Left lung (tissue), 10 donors: ENCODE results near the gene PIGT. TPM values are rescaled to one million over a fixed set of nuclear protein-coding genes. Genes with fewer than 3 reads are reported as not detected.

Source experiments
- ATAC-seq: fragments of 200-7000 bp; cut with Tn5 transposase; one replicate; pipeline ENCODE4 v1.9.1; 2020; ENCODE audit warnings: moderate library complexity
- DNase-seq, 4 donors: peaks; one replicate each; pipeline ENCODE4 v3.0.0-alpha.2; 2013 to 2020
- H3K27ac ChIP-seq, 2 donors: fragments of 200-600 bp; sonication (generic) in 1 of 2; one replicate each; pipeline versions ENCODE4 v1.5.0 to v1.8.0; 2020 to 2021
- H3K27me3 ChIP-seq, 2 donors: fragments of 200-600 bp; sonication (generic) in 1 of 2; one replicate each; pipeline versions ENCODE4 v1.5.0 to v1.8.0; 2020 to 2021
- H3K36me3 ChIP-seq, 2 donors: fragments of 200-600 bp; sonication (generic) in 1 of 2; one replicate each; pipeline versions ENCODE4 v1.5.0 to v1.8.0; 2020 to 2021
- H3K4me1 ChIP-seq, 2 donors: fragments of 200-600 bp; one replicate each; pipeline ENCODE4 v1.8.0; 2021
- H3K4me3 ChIP-seq, 2 donors: fragments of 200-600 bp; sonication (generic) in 1 of 2; one replicate each; pipeline versions ENCODE4 v1.5.0 to v1.8.0; 2020 to 2021; ENCODE audit warnings: mild to moderate bottlenecking in 1 of 2
- H3K9me3 ChIP-seq, 2 donors: fragments of 200-600 bp; sonication (generic) in 1 of 2; one replicate each; pipeline versions ENCODE4 v1.5.0 to v1.8.0; 2020 to 2021
- intact Hi-C, 2 donors: fragments of 100-400 bp; cut with DNase I; formaldehyde crosslinking; loops; one replicate each; pipeline versions ENCODE4 v1.11.2 to v1.14.2; 2022
- polyA plus RNA-seq, 6 donors: library from polyadenylated mRNA; unstranded; fragments of 120-200 nt; gene quantifications; one replicate each; pipeline ENCODE4 v1.2.1, GENCODE V29; 2013; ENCODE audit not compliant: insufficient read length in 6 of 6
- total RNA-seq, 2 donors: library from RNA; stranded (reverse); fragmentation: NEBNext Ultra II Directional; extraction: Animal tissue kit (Norgen Biotek cat#: 25700); gene quantifications; one replicate each; pipeline ENCODE4 v1.2.1, GENCODE V29; 2021
- TF ChIP-seq, protein P1 (sequence below), 2 donors: fragments of 200-600 bp; sonication (generic) in 1 of 2; IDR thresholded peaks; one replicate each; pipeline versions ENCODE4 v1.5.0 to v1.8.0; 2021; ENCODE audit warnings: antibody characterized with exemption in 2 of 2
- donor health status: DM: no; HTN: yes; CAD: no.
- donor health status: DM: no; HTN: no; CAD: no.

Gene PIGT
- total and polyA plus RNA-seq, 8 donors = 72.8 to 96.7 (median 82.1) TPM

DNA sequence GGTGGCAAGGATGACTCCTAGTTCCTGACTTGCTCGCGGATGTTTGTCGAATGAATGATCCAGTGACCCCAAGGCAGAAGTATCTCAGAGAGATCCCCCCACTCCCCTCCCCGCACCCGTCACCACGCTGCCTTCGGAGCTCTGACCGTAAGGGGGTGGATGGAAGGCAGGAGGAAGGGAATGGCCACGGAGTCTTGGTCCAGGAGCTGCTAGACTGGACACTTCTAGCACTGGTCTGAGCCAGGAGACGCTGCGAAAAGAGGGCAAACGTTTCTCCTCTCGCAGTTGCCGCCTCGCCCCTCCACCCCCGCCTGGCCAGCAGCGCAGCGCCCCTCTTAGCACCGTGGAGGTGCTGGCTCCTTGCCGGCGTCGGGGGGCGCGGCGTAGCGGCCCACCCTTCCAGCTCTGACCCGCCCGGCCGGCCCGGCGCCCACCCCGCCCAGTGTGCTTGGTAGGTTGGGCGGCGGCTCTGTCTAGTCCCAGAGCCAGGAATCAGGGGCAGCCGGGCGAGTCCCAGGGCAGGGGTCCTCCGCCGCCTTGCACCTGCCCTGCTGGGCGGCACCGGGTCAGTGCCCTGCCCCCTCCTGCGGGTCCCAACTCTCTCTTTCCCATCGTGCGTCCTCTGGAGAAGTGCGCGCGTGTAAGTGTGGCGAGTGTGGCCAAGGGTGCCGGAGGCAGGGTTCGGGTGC is 10.2 kb upstream of the PIGT start:
- DNase-seq (peak in 1 of 4 donors; percentile 80), ATAC-seq (peak; percentile 39)
- intact Hi-C loops = no loop called here
- peak overlapping the region; percentile 76 to 86 for H3K4me3 ChIP-seq
- peaks cover 0 to 7% of the 10 kb centered on the region in 2 donors for H3K9me3 ChIP-seq
- H3K27ac ChIP-seq = peak overlapping the region; percentile 84 to 88
- peaks cover 4 to 28% of the 10 kb centered on the region in 2 donors for H3K4me1 ChIP-seq
- peaks cover 0 to 15% of the 10 kb centered on the region in 2 donors for H3K36me3 ChIP-seq
- TF ChIP-seq, protein P1, sequence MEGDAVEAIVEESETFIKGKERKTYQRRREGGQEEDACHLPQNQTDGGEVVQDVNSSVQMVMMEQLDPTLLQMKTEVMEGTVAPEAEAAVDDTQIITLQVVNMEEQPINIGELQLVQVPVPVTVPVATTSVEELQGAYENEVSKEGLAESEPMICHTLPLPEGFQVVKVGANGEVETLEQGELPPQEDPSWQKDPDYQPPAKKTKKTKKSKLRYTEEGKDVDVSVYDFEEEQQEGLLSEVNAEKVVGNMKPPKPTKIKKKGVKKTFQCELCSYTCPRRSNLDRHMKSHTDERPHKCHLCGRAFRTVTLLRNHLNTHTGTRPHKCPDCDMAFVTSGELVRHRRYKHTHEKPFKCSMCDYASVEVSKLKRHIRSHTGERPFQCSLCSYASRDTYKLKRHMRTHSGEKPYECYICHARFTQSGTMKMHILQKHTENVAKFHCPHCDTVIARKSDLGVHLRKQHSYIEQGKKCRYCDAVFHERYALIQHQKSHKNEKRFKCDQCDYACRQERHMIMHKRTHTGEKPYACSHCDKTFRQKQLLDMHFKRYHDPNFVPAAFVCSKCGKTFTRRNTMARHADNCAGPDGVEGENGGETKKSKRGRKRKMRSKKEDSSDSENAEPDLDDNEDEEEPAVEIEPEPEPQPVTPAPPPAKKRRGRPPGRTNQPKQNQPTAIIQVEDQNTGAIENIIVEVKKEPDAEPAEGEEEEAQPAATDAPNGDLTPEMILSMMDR (IDR thresholded peaks at IDR 0.05) = no peak
- H3K27me3 ChIP-seq = peaks cover 0 to 43% of the 10 kb centered on the region in 2 donors

DNA sequence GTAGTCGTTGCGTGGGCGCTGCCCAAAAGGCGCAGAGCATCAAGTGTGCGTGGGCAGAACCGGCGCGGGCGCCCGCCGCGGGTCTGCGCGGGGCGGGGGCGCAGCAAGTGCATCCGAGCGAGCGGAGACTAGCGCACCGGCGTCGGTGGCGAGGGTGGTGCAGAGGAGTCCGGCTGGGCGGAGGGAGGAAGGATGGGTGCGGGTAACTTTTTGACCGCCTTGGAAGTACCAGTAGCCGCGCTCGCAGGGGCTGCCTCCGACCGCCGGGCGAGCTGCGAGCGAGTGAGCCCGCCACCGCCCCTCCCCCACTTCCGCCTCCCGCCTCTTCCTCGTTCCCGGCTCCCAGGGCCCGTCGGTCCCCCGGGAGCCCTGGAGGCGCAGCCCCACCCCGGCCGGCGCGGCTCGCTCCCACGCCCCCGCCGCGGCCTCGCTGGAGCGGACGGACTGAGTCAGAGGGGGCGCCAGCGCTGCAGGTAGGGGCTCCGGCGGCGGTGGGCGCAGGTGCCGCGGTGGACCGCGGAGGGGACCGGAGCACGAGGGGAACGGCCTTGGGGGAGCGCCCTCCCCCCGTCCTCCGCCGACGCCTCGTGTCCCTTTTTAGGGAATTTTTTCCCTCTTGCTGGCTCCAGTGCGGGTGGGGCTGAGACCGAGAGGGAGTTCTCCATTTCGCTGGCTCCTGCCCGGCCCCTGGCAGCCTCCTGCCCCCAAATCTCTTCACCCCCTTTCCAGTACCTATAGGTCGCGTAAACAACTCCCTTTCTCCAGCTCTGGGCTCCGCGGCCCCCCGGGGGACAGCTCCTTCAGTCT is 9.5 kb upstream of the PIGT start:
- H3K27me3 ChIP-seq = peaks cover 0 to 43% of the 10 kb centered on the region in 2 donors
- H3K36me3 ChIP-seq = peaks cover 0 to 22% of the 10 kb centered on the region in 2 donors
- intact Hi-C loops = no loop called here
- peak overlapping the region; percentile 76 to 86 for H3K4me3 ChIP-seq
- peaks cover 4 to 28% of the 10 kb centered on the region in 2 donors for H3K4me1 ChIP-seq
- peak overlapping the region; percentile 84 to 88 for H3K27ac ChIP-seq
- peak in 2 of 4 donors; percentile 76 to 93 for DNase-seq
- H3K9me3 ChIP-seq = no peaks in the 10 kb centered on the region
- peak; percentile 87 for ATAC-seq
- TF ChIP-seq, protein P1 (IDR thresholded peaks at IDR 0.05) = no peak

DNA sequence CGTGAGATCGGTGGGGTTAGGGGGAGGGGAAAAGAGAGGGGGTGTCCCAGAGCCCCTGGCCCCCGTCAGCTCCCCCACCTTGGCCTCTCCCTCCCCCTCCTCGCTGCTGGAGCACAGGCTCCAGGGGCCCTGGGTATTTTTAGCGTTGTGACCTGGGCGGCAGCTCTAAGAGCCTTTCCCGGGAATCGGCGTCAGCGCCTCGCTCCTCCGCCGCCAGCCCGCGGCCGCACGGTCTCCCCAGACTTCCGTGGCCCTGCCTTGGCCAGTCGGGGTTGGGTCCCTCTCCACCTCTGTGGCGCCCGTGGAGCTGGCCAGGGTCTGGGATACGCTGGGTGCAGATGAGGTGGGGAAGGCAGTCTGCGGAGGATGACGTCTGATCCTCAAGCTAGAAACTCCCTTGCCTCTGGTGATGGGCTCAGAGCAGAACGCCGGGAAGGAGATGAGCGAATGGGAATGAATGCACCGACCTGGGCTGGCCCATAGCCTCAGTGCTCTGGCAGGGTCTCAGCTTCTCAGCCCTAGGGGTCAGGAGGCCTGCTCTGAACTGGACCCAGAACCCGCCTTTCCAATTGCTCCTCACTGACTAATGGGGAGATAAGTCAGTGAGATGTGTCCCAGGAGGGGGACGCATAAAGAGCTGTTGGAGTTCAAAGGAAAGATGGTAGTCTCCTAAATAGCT is 8.7 kb upstream of the PIGT start:
- peaks cover 0 to 28% of the 10 kb centered on the region in 2 donors for H3K36me3 ChIP-seq
- TF ChIP-seq, protein P1 (IDR thresholded peaks at IDR 0.05) = no peak
- H3K9me3 ChIP-seq = no peaks in the 10 kb centered on the region
- peaks cover 0 to 43% of the 10 kb centered on the region in 2 donors for H3K27me3 ChIP-seq
- H3K4me3 ChIP-seq = peak overlapping the region; percentile 76 to 86
- DNase-seq (peak in 2 of 4 donors; percentile 38 to 85), ATAC-seq (peak; percentile 61)
- peak overlapping the region; percentile 84 to 88 for H3K27ac ChIP-seq
- intact Hi-C loops = no loop called here
- H3K4me1 ChIP-seq = peaks cover 4 to 28% of the 10 kb centered on the region in 2 donors

DNA sequence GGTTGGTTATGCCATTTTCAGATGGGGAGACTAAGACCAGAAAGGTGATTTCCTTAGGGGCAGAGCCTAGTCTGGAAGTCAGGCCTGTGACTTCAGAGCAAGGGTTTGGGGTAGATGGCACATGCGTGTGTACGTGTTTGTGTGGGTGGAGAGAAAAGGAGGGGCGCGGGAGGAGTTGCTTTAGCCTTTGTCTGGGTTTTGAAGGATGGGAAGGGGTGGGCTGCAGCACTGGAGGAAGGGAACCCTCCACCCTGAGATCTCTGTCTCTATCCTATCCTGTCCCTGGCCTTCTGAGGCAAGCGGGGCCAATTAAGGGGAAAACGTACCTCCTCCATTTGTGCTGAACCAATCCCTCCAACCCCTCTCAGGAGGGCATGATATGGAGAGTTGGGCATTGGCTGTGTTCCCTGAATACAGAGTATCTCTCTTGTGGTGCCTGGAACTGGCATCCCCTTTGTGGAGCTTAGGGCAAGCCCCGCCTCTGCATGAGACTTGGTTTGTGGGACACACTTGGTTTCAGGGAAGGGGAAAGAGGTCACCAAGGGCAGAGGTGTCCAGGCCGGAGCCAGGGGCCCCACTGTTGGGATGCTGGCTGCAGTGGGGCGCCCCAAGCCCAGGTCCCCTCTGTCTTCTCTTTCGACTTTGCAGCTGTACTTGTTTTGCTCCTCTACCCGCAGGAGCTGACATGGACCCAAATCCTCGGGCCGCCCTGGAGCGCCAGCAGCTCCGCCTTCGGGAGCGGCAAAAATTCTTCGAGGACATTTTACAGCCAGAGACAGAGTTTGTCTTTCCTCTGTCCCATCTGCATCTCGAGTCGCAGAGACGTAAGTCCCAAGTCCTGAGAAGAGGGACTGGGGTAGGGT is 7.9 kb upstream of the PIGT start, which contains the start of gene DBNDD2:
TSS of gene DBNDD2 (plus strand) at position 507 of the 863 bp plus-strand sequence. CDS start at position 686, 179 bp downstream.
- peak within 1 kb of the TSS; percentile 84 to 88 for H3K27ac ChIP-seq
- intact Hi-C loops = no loop called here
- peaks cover 4 to 28% of the 10 kb centered on the region in 2 donors for H3K4me1 ChIP-seq
- peak within 1 kb of the TSS; percentile 76 to 86 for H3K4me3 ChIP-seq
- H3K27me3 ChIP-seq = peaks cover 0 to 43% of the 10 kb centered on the region in 2 donors
- H3K9me3 ChIP-seq = no peaks in the 10 kb centered on the region
- DNase-seq (no peak), ATAC-seq (no peak)
- H3K36me3 ChIP-seq = peaks cover 0 to 28% of the 10 kb centered on the region in 2 donors
- TF ChIP-seq, protein P1 (IDR thresholded peaks at IDR 0.05) = no peak
